Left kidney (tissue), 8 donors: ENCODE data around the gene HOXA11. TPM values are rescaled to one million over a fixed set of nuclear protein-coding genes. Genes with fewer than 3 reads are reported as not detected.
A peak's percentile ranks its signal among the peaks of the same experiment; 100 is the strongest.

ENCODE experiments used
- DNase-seq: peaks from one replicate; pipeline ENCODE4 v3.0.0-alpha.2; 2013
- long read RNA-seq, 8 donors: transcript quantifications; one replicate each; lab custom pipeline, GENCODE V29; 2026
- polyA plus RNA-seq: library from polyadenylated mRNA; unstranded; fragments of 120-200 nt; gene quantifications from one replicate; pipeline ENCODE4 v1.2.1, GENCODE V29; 2013; ENCODE audit not compliant: insufficient read length

HOXA11 gene
- 32.2 TPM for polyA plus RNA-seq
- long read RNA-seq, donor 1, transcript HOXA11-201 (2 exons, 2,295 nt) = major isoform, 24 of 24 reads
- long read RNA-seq, donor 1, partial matches to known transcripts = 0 of 24 reads
- long read RNA-seq, donor 1, other reads (novel, unspliced or antisense) = 0 of 24 reads
- long read RNA-seq, donor 2, transcript HOXA11-201 (2 exons, 2,295 nt) = major isoform, 14 of 21 reads
- long read RNA-seq, donor 2, partial matches to known transcripts = 0 of 21 reads
- long read RNA-seq, donor 2, other reads (novel, unspliced or antisense) = 6 of 21 reads
- long read RNA-seq, donor 3, transcript HOXA11-201 (2 exons, 2,295 nt) = major isoform, 11 of 26 reads
- long read RNA-seq, donor 3, partial matches to known transcripts = 15 of 26 reads
- long read RNA-seq, donor 3, other reads (novel, unspliced or antisense) = 0 of 26 reads
- long read RNA-seq, donor 4, transcript HOXA11-201 (2 exons, 2,295 nt) = major isoform, 5 of 5 reads
- long read RNA-seq, donor 4, partial matches to known transcripts = 0 of 5 reads
- long read RNA-seq, donor 4, other reads (novel, unspliced or antisense) = 0 of 5 reads
- long read RNA-seq, donor 5, transcript HOXA11-201 (2 exons, 2,295 nt) = major isoform, 28 of 52 reads
- long read RNA-seq, donor 5, partial matches to known transcripts = 0 of 52 reads
- long read RNA-seq, donor 5, other reads (novel, unspliced or antisense) = 24 of 52 reads
- long read RNA-seq, donor 6, transcript HOXA11-201 (2 exons, 2,295 nt) = major isoform, 24 of 24 reads
- long read RNA-seq, donor 6, partial matches to known transcripts = 0 of 24 reads
- long read RNA-seq, donor 6, other reads (novel, unspliced or antisense) = 0 of 24 reads
- long read RNA-seq, donor 7, transcript HOXA11-201 (2 exons, 2,295 nt) = major isoform, 18 of 64 reads
- long read RNA-seq, donor 7, partial matches to known transcripts = 41 of 64 reads
- long read RNA-seq, donor 7, other reads (novel, unspliced or antisense) = 5 of 64 reads
- long read RNA-seq, donor 8, transcript HOXA11-201 (2 exons, 2,295 nt) = major isoform, 11 of 11 reads
- long read RNA-seq, donor 8, partial matches to known transcripts = 0 of 11 reads
- long read RNA-seq, donor 8, other reads (novel, unspliced or antisense) = 0 of 11 reads

- peak; percentile 96 for DNase-seq
These were observed at the start of gene HOXA11 for GRCh38 chr7:27185013-27185853. Gene HOXA11 (minus strand): TSS chr7:27185232. CDS start chr7:27185144, 88 bp downstream.

DNA sequence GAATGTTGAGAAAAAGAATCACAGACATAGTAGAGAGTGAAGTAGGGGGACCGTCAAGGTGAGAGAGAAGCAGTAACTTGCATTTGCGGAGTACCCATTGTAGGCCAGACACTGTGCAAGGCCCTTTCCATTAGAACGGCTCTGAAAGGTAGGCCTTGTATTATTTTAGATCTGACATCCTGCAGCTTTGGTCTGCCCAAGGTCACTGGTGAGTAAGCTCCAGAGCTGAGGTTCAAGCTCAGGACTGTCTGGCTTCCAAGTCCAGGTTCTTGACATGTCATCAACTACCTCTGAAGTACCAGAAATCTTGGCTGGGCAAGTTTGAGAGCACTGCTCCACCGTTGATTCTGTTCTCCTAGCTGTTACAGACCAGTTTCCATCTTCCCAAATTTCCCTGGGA is 44.4 kb upstream of the HOXA11 start:
- DNase-seq = no peak

DNA sequence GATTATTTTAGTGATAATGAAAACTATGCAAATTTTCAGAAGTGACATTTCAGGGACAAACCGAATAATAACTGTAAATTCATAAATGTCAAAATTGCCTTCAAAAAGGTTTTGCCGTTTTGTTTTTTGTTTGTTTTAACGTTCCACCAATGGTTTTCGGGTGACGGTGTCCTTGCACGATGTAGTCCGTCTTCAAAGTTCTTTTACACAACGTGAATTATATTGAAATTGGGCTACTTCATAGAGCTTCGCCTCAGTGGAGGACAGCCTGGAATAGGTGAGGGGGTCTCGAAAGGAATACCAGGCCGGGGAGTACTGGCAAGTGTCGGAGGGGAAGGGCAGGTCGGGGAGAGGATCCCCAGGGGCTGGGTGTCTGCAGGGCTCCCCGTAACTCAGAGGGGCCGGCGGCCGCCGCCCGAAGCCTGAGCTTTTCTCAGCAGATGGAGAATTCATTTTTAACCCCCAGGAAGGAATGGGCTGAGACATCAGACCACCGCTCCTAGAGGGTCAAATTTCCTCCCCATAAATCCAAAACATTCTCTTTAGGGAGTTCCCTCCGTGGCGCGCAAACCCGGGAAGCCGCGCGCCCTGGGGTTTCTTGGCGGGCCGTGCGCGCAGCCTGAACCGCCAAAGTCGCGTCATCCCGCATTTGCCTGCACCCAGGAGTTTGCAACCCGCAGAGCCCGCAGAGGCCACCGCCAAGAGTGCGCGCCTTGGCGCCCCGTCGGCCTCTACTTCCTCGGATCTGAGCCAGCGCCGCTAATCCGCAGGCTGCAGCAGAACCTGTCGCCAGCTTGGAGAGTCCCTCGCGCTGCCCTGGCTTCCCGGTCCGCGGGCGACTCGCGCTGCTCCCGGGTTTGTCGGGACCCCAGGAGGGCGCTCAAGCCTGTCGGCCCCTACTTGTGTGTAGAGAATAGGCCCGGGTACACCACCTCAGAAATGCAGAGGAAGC is 40.2 kb upstream of the HOXA11 start:
- DNase-seq = no peak

DNA sequence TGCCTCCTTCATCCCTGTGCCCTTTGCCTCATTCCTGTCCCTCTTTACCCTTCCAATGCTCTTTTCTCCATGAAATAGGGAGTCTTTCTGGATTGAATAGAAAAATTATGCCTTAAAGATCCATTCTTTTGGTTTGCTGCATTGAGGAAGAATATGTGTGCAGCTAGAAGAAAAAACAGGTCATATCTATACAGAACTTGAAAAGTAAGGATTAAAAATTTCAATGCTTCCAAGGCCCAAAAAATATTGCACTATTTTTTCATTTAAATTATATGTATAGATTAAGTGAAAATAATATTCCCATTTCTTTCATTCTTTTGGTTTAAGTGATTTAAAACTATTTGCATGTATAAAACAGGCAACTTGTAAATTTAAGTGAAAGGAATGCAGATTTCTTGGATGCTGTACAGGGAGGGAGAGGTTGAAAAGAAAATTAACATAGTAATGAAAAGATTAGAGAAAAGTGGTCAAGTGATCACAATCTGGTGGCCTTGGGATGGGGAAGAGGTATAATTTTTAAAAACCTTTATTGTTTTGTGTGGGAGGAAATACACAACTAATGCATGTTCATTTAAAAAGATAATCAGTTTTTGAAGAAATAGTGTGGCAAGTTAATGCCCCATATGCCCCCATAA is 39.0 kb upstream of the HOXA11 start:
- DNase-seq = no peak

DNA sequence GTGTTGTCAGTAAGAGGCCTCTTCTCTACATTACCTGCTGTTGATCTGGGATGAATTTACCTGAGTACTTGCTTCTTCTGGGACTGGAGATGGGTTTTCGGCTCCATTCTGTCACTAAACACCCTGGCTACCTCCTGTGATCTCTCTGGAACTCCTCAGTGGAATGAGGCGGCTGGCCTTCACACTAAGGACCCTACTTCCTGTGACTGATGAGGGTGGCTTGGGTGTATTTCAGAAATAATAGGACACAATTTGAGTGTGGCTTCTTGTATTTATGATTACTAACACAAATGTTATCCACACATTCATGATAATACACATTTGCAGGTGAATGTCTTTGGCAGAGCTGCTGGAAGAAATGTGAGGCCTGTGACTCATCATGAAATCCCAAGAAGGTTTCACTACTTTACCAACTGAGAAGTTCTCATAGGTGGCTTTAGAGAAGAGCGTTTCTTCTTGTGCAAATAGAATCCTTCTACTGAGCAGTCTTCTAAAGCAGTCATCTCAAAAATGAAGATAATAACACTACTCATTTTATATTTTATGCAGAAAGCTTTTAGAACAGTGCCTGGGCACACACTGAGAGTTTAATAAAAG is 36.3 kb upstream of the HOXA11 start:
- DNase-seq = no peak

GRCh38 chr7:27220440-27220955 is 35.5 kb upstream of the HOXA11 start:
- no peak for DNase-seq

DNA sequence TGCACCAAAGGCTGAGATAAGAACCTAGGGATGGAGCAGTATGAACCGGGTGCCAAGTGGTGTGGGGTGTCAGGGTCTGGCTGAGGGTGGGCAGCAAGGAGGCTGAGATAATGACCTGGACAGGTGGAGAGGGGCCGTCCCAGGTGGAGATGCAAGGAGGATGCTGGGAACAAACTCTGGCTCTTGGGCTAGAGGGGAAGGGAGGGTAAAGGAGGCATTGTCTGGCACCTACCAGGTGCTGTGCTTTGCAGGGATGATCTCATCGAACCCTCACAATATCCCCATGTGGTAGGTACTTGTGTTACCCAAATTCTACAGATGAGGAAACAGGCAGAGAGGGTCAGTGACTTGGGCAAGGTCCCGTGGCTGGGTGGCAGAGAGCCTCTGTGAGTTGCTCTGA is 34.8 kb upstream of the HOXA11 start:
- DNase-seq = no peak

- no peak for DNase-seq
These were observed 32.9 kb upstream of the HOXA11 start for GRCh38 chr7:27217951-27218350.

DNA sequence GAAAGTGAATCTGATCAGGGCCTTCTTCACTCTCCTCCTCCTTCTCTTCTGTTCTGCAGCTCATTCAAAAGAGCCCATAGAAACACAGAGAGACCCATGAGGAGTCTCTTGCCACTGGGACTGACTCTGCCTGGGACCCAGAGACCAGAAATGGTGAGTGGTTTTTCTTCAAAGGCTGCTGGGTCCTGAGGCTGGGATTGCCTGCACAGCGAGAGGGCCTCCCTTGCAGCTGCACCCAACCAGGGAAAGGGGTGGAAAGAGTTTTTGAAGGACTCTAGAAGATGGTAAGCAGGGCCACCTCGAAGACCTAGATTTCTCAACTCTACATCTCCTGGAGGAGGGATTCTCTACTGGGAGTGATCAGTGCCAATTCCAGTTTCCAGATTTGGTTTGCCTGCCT is 30.3 kb upstream of the HOXA11 start:
- DNase-seq = no peak

- no peak for DNase-seq
These were observed 29.4 kb upstream of the HOXA11 start for GRCh38 chr7:27214239-27214950.

DNA sequence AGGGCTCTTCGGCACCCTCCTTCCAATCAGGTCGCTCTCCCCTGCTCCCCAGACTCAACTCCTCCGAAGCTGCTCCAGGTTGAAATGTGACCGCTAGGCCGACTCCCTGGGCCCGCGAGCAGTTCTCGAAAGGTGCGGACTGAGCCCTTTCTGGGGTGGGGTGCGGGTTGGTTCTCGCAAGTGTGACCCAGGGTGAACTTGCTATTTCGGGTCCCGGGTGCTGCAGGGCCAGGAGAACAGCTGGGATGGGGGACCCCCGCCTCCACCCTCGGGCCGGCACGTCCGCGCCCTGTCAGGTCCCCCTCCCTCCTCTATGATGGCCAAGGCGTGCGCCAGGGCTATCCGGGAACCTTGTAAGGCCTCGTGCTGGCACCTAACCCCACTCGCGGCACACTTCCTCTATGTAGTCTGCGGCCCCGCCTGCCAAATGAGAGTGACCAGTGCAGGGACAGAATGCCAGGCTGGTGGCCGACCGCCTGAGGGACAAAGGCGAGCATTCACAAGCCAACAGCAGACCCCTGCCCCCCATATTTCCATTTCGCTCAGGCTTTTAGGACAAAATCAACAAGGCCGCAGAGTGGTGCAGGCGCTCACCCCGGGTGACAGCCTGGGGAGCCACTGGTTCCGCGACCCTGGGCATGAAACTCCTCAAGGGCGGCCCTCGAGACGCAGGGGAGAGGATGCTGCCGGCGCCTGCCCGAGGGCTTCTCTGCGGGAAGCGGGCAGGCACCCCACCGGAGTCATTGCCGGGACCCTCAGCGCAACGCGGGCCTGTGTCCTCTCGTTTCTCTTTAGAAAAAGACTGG is 28.6 kb upstream of the HOXA11 start:
- no peak for DNase-seq

DNA sequence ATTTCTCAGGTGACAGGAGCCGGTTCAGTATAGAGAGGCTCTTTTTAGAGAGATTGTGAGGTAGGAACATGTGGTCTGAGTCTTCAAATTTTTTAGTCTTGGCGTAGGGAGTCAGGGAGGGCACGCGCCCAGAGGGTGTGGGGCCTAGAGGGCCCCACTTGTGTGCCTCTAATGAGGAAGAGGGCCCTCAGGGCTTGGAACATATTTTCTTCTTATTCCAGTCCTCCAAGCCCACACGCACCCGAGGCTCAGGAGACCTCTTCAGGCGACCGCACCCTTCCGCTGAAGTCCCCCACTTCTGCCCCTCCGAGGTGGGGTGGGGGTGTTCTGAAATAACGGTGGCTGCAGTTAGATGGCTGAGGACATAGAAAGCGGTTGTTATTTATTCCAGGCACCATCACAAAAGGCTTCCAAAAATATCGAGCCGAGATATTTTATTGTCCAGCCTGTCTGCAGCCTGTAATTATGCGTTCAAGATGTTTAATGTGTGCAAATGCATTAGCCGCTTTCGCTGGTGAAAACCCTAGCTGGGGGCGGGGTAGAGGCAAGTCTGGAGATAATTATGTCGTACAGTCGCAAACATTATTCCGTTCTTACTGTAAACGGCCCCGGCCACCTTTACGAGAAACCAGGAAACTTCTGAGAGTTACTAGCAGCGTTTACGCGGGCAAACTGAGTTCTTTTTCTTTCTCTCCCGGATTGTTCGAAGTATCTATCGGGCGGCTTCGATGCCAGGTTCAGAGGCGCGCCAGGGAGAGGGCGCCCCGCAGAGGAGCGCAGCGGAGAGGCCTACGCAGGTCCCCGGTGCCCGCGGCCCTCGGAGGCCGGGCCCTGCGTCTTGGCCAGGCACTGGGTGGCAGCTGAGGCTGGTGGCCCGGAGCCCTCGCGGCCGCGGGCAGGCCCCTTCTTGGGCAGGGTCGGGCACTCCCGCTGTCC is 27.7 kb upstream of the HOXA11 start:
- DNase-seq = no peak

GRCh38 chr7:27211764-27212204 is 26.8 kb upstream of the HOXA11 start:
- no peak for DNase-seq

GRCh38 chr7:27211084-27211446 is 26.0 kb upstream of the HOXA11 start:
- DNase-seq = no peak

GRCh38 chr7:27210441-27211083 is 25.5 kb upstream of the HOXA11 start:
- DNase-seq = no peak

DNA sequence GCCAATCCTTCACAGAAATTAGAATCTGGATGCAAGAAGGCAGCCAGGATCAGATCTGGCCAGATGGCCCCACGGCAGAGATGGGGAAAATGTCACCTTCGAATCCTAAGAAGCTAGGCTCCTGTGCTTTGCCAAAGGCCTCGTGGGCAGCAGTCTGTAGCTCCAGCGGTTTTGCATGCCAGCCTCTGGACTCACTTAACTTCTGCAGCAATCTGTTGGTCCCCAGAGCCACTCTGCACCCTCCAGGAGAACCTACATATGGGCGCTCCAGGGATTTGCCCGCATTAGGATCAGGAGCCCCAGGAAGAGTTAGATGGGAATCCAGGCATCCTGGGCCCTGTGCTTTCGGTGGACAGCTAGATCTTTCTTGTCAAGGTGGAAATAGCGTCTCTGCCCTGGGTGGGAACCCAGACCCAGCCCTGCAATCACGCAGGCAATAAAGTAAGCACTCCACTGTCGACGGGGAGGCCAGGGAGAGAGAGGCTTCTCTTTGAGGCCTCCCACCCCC is 25.0 kb upstream of the HOXA11 start:
- no peak for DNase-seq
